22Rv1 (cell line): ENCODE data around the gene API5.

Experiments
- ZFX ChIP-seq: fragments of 450-650 bp; IDR thresholded peaks from 2 replicates; pipeline ENCODE4 v1.6.1; 2017; ENCODE audit warnings: antibody characterized with exemption, borderline replicate concordance
- TF ChIP-seq, protein P1 (sequence below): fragments of 450-650 bp; IDR thresholded peaks from 2 replicates; pipeline ENCODE4 v1.5.1; 2017; ENCODE audit warnings: mild to moderate bottlenecking

DNA sequence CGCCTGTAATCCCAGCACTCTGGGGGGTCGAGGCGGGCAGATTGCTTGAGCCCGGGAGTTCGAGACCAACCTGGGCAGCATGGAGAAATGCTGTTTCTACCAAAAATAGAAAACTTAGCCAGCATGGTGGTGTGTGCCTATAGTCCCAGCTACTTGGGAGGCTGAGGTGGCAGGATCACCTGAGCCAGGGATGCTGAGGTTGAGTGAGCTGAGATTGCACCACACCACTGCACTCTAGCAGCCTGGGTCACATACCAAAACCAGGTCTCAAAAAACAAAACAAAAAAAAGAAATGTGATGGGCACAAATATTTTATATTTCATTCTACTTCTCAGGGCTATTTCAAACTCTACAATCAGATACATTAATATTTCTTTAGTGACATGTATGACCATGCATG lies 72.6 kb downstream of the API5 start:
- TF ChIP-seq, protein P1, sequence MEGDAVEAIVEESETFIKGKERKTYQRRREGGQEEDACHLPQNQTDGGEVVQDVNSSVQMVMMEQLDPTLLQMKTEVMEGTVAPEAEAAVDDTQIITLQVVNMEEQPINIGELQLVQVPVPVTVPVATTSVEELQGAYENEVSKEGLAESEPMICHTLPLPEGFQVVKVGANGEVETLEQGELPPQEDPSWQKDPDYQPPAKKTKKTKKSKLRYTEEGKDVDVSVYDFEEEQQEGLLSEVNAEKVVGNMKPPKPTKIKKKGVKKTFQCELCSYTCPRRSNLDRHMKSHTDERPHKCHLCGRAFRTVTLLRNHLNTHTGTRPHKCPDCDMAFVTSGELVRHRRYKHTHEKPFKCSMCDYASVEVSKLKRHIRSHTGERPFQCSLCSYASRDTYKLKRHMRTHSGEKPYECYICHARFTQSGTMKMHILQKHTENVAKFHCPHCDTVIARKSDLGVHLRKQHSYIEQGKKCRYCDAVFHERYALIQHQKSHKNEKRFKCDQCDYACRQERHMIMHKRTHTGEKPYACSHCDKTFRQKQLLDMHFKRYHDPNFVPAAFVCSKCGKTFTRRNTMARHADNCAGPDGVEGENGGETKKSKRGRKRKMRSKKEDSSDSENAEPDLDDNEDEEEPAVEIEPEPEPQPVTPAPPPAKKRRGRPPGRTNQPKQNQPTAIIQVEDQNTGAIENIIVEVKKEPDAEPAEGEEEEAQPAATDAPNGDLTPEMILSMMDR: no peak
- no peak for TF ChIP-seq ZFX
